GM10266 (cell line): ENCODE measurements around the gene TM7SF2.

ENCODE experiments used
- DNase-seq: peaks from one replicate; pipeline ENCODE4 v3.0.0; 2012; ENCODE audit errors: extremely low spot score
- CTCF ChIP-seq: IDR thresholded peaks from 2 replicates; pipeline ENCODE4 v1.5.1; 2012; ENCODE audit warnings: mild to moderate bottlenecking, low read depth; ENCODE audit not compliant: control insufficient read depth, insufficient read depth; ENCODE audit errors: missing control alignments

The TM7SF2 gene

GRCh38 chr11:65111744-65112545, at the start of gene TM7SF2:
Gene TM7SF2 (plus strand): TSS chr11:65111872. CDS start chr11:65112016, 144 bp downstream.
- no peak for TF ChIP-seq CTCF
- DNase-seq, result peak; percentile 99

DNA sequence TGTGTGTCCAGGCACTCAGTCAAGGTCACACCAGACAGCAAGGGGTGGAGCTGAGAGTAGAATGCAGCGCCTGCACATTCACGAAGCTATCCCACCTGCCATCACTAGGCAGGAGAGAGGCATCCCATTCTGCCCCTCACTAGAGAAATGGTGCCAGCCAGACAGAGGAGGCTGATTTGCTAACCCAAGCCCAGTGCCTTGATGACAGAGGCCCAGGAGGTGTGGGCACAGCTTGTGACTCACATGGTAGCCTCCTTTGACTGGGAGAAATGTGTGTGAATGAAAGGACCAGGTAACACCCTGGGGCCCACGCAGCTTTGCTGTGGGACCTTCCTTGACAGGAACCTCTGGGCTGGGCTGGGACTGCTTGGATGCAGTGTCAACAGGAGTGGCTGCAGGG, 48.1 kb upstream of the TM7SF2 start:
- DNase-seq, result no peak
- TF ChIP-seq CTCF, result no peak

DNA sequence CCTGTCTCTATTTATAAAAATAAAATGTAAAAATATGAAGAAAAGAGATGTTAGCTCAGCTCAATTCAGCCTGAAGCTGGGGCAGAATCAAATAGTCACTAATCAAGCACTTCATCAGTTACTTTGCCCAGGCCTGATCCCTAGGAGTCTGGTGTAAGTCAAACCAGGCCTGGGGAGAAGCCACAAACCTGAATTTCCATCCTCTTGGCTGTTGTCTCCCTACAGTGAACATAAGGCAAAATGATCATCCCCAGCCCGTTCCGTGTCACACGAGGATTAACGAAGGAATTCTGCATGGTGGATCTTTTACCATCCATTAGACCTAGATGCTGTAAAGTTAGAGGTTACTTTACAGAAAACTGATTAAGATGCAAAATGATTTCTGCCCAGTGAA, 46.8 kb upstream of the TM7SF2 start:
- no peak for DNase-seq

DNA sequence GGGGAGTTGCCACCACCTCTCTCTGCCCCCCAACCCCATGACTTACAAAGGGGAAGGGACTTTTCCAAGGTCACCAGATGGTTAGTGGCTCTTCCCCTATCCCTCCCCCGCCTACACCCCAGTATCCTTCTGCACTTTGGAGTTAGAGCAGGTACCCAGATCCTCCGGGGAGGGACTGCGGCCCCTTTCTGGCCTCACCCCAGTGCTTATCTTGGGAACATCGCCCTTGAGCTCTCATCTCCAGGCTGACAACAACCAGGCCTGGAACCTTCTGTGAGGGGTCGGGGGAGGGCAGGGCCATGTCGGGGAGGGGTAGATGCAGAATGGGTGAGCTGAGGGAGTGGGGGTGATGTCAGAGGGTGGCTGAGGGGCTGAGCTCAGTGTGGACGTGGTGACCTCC, 45.8 kb upstream of the TM7SF2 start:
- TF ChIP-seq CTCF, result no peak

More for the DNA sequence above, 46.8 kb upstream of the TM7SF2 start:
- TF ChIP-seq CTCF, result no peak

GRCh38 chr11:65066315-65066714, 45.4 kb upstream of the TM7SF2 start:
- no peak for DNase-seq
- TF ChIP-seq CTCF, result no peak

More for the DNA sequence above, 45.8 kb upstream of the TM7SF2 start:
- no peak for DNase-seq

- TF ChIP-seq CTCF, result no peak
- DNase-seq, result no peak
These were observed 44.8 kb upstream of the TM7SF2 start for GRCh38 chr11:65066805-65067291.

GRCh38 chr11:65067446-65067845, 44.2 kb upstream of the TM7SF2 start:
- peak; percentile 50 for DNase-seq
- TF ChIP-seq CTCF, result no peak
